HG03558 (cell line): Measurements from ENCODE around the gene RBP5.

Experiments used
- ATAC-seq: cut with Tn5 transposase; IDR thresholded peaks from one replicate; pipeline ENCODE4 v1.9.1; 2021; ENCODE audit warnings: moderate number of reproducible peaks; ENCODE audit not compliant: unreplicated experiment; ENCODE audit errors: extremely low read depth

Gene RBP5, protein sequence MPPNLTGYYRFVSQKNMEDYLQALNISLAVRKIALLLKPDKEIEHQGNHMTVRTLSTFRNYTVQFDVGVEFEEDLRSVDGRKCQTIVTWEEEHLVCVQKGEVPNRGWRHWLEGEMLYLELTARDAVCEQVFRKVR

GRCh38 chr12:7128681-7129286 is at the start of gene RBP5:
Gene RBP5, minus strand, starts transcription at chr12:7128889. Its CDS starts 114 bp downstream, at chr12:7128775.
- ATAC-seq, result no peak

DNA sequence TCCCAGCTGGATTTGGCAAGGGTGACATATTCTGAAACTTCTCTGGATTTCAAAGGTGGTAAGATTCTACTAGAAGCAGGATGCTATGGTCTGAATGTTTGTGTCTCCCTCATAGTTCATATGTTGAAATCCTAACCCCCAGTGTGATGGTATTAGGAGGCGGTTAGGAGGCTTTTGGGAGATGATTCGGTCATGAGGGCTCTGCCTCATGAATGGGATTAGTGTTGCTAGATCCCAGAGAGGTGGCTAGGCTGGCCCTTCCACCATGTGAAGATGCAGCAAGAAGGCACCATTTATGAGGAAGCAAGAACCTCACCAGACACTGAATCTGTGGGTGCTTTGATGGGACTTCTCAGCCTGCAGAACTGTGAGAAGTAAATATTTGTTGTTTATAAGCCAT is 49.8 kb upstream of the RBP5 start:
- no peak for ATAC-seq

GRCh38 chr12:7176595-7176994 is 47.9 kb upstream of the RBP5 start:
- no peak for ATAC-seq

- ATAC-seq, result no peak
Measured at GRCh38 chr12:7175493-7175892, 46.8 kb upstream of the RBP5 start.

GRCh38 chr12:7171854-7172253 is 43.2 kb upstream of the RBP5 start:
- ATAC-seq, result no peak

DNA sequence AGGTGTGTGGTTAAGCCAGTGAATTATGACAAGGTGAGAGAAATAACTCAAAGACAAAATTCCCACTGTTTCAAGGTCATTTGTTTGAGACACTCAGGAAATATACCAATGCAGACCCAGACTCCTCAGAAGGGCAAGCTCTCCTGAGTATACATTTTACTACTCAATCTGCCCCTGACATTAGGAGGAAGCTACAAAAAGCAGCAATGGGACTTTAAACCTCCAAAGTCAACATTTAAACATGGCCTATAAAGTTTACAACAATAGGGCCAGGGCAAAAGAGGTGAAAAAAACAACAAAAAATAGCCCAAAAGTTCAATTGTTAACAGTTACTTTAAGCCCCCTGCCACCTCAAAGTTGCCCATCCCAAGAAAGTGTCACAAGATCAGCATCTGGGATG is 41.3 kb upstream of the RBP5 start:
- ATAC-seq, result no peak

DNA sequence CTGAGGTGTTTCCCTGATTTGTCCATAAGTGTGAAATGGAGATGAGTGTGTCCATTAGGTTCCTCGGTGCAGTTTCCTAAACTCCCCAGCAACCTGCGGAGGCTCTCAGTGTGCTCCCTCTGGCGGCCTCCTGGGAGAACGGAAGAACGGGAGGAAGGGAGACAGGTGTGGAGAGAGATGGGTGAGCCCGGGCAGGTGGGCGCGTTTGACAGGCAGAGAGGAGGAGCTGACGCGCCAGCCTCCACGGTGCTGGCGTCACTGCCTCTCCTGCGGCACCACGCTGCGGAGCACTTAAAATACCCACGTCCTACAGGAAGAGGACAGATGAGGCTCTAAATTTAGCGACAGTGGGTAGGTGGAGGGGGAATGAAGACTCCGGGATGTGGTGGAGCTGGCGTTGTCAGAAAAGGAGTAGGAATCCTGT is 34.0 kb upstream of the RBP5 start:
- no peak for ATAC-seq

GRCh38 chr12:7161811-7162210 is 33.1 kb upstream of the RBP5 start:
- ATAC-seq, result no peak

DNA sequence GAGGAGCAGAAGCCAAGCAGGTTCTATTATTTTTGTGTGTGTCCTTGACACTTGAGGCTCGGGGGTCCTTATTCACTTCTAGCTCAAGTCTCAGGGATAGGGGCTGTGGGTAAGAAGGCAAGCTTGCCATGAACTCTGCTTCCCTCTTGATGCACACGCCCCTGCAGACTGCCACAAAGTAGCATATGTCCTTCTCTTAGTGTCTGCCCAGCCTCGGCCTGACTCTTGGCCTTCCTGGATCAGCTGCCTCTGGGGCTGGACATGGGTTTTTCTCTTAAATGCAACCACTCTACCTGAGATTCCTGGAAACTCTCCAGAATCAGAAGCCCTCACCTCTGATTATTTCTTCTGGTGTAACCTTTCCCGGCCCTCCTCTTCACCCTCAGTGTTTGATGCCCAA is 32.6 kb upstream of the RBP5 start:
- no peak for ATAC-seq

DNA sequence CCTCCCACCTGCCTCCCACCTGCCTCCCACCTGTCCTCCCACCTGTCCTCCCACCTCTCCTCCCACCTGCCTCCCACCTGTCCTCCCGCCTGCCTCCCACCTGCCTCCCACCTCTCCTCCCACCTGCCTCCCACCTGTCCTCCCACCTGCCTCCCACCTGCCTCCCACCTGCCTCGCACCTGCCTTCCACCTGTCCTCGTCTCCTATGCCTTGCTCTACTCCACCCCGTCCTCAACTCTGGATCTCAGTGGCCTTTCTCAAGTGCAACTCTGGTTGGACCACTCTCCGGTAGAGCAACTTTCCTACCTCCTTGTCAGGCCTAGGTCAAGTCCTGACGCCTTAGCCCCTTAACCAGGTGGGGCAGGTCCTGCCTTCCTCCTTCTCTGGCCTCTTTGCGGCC is 31.5 kb upstream of the RBP5 start:
- no peak for ATAC-seq

- ATAC-seq, result no peak
Measured at GRCh38 chr12:7158781-7159609, 30.3 kb upstream of the RBP5 start.

- ATAC-seq, result no peak
Measured at GRCh38 chr12:7157391-7157790, 28.7 kb upstream of the RBP5 start.

- no peak for ATAC-seq
Measured at GRCh38 chr12:7156259-7157197, 27.8 kb upstream of the RBP5 start.

- no peak for ATAC-seq
Measured at GRCh38 chr12:7155471-7156034, 26.9 kb upstream of the RBP5 start.

- no peak for ATAC-seq
Measured at GRCh38 chr12:7154901-7155470, 26.3 kb upstream of the RBP5 start.

GRCh38 chr12:7154042-7154441 is 25.4 kb upstream of the RBP5 start:
- no peak for ATAC-seq

GRCh38 chr12:7152818-7153217 is 24.1 kb upstream of the RBP5 start:
- ATAC-seq, result no peak

- no peak for ATAC-seq
Measured at GRCh38 chr12:7151532-7151931, 22.8 kb upstream of the RBP5 start.

DNA sequence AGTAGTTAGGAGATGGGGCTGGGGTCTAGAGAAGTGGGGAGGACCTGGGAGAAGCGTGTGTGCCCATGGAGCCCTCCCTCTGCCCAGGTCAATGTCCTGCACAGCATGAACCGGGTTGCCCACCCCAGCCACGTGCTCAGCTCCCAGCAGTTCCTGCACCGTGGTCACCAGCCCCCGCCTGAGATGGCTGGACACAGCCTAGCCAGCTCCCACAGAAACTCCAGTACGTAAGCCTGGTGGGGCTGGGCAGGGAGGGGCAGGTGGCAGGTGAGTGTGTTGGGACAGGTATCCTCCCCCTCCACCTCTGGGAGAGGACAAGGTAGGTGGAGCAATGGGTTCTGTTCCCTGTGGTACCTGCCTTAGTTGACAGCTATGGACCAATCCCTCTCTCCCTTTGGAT is 22.2 kb upstream of the RBP5 start:
- ATAC-seq, result no peak

GRCh38 chr12:7150356-7150755 is 21.7 kb upstream of the RBP5 start:
- ATAC-seq, result no peak
